Cerebellar nuclear complex (tissue), 1 donor: ENCODE data around the gene PLCD3.
A peak's percentile ranks its signal among the peaks of the same experiment; 100 is the strongest.

Source experiments
- DNase-seq, 2 experiments: peaks; one replicate each; lab custom pipeline; 2025; lab: John Stamatoyannopoulos, UW

Gene PLCD3

DNA sequence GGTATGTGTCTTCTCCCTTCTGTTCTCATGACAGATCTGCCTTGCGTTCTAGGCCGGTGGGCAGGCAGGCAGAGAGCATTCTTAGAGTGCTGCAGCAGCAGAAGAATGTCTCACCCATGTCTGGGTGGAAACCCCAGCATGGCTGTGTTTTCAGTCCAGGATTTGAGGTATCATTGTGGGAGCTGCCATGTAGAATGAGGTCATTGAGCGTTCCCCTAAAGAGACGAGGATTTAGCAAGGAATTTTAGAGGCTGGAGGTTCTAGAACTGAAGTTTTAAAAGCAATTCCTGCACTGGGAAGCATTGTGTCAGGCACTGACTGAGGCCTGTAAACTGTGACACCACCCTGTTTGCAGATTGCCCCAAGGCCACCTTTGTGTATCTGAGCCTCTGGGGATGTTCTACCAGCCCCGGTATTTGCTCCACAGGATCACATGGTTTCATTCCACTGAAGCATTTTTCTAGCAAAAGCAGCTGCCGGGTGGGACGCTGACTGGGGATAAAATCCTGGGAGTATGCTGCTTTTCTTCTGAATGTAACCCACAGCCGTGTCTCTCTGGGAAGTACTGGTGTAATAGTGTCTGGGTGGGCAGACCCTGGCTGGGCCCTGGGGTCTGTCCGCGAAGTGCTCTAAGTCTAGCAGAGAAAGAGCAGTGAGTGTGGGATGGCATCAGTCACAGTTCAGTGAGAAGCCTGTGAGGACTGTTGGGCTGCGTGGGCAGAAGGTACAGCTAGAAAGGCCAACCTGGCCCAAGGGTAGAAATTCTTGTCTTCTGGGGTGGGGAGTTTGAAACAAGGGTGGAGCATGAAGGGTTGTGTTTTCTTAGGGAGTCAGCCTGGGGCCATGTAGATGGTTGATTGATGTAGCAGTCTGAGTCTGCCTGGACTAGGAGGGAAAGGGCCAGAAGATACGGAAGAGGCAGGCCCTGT is 30.2 kb downstream of the PLCD3 start:
- DNase-seq, result no peak

DNA sequence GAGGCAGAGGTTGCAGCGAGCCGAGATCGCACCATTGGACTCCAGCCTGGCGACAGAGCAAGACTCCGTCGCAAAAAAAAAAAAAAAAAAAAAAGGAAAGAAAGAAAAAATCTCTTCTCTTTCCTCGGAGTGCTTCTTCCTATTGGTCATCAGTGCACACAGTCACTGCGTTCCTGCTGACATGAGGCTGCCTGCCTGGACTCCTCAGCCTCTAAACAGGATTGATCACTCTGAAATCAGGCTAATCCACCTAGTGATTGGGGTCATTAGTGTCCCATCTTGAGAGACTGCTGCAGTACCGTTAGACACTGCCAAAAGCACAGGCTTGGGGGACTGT is 30.8 kb downstream of the PLCD3 start:
- DNase-seq, result no peak

DNA sequence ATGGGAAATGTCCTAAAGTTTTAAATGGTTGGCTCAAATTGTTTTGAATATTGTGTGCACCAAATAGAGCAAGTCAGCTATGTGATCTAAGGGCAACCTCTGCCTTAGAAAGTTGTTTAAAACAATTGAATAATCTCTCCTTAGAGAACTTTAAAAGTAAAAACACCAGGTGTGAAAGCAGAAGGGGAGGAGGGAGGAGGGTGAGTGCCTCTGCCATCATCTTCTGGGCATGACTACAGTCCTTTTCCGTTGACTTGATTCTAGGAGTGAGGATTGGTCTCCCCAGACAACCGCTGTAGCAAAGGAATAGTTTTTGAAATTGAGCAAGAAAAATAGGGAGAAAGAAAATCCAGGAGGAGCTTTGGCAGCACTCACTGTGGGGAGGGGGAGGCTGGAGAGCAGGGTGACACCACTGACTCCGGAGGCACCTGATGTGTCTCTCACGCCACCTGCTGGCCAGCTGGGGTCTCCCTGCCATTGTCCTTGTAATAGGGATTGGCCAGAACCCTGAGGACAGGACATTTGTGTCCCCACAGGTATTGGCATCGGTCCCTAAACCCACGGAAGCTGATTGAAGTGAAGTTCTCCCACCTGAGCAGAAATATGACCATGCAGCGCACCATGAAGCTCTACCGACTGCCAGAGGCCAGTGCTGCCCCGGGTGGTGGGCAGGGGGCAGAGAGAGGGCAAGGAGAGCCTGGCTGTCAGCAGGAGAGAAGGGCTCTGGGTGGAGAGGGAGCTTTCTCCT is 33.3 kb downstream of the PLCD3 start:
- peak; percentile 38 to 87 for DNase-seq

DNA sequence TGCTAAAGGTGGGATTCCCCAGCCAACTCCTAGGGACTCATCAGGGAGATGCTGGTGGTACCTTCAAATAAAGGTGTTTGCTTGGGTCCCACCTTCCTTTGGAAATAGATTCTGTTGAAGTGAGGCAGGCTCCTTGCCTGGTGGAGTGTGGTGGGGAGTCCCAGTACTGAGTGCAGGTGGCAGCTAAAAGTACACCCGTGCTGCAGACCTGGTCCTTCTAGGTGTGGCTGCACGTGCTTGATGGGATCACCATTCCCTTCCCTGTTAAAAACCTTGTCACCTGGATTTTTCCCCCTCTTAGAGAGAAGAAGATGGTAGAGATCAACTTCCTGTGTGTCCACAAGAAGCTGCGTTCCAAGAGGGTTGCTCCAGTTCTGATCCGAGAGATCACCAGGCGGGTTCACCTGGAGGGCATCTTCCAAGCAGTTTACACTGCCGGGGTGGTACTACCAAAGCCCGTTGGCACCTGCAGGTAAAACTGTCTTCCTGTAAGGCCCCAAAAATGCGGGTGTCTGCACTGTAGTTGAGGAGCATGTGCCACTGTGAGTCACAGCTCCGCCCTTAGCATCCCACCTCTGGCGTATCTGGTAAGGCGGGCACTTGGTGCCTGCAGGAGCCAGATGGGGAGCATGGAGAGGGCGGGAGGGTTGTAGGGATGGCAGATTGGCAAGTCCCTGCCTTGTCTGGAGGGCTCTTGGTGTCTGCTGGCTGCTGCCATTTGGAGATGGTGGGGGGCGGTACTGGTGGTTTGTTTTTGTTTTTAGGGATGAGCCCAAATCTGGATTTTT is 34.0 kb downstream of the PLCD3 start:
- no peak for DNase-seq

DNA sequence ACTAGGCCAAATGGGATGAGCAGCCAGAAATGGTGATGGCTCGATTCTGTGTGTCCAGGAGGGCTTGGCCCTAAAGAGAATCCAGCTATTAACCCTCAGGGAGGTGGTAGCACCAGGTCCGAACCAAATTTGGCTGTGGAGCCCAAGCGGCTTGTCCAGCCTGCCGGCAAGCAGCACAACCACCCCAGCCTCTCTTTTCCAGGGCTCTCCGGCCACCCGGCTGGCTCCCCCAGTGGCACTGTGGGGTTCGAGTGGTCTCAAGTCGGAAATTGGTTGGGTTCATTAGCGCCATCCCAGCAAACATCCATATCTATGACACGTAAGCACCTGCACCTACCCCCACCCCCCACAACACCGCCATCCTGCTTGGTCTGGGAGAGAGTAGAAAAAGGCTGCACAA is 35.4 kb downstream of the PLCD3 start:
- no peak for DNase-seq

DNA sequence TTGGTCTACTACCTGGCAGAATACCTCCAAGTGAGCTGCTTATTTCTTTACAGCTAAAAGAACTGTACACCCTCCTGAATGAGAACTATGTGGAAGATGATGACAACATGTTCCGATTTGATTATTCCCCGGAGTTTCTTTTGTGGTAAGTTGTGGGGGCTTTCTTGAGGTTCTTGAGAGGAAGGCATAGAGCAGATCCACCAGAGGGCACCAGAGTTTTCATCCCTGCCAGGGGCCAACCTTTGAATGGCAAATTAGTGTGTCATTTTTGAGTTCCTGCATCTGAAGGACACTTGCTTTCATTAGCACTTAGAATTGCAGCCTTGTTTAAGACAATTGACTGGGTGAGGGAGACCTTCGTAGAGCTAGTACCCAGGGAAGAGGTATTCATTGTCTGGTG is 36.2 kb downstream of the PLCD3 start:
- no peak for DNase-seq

DNA sequence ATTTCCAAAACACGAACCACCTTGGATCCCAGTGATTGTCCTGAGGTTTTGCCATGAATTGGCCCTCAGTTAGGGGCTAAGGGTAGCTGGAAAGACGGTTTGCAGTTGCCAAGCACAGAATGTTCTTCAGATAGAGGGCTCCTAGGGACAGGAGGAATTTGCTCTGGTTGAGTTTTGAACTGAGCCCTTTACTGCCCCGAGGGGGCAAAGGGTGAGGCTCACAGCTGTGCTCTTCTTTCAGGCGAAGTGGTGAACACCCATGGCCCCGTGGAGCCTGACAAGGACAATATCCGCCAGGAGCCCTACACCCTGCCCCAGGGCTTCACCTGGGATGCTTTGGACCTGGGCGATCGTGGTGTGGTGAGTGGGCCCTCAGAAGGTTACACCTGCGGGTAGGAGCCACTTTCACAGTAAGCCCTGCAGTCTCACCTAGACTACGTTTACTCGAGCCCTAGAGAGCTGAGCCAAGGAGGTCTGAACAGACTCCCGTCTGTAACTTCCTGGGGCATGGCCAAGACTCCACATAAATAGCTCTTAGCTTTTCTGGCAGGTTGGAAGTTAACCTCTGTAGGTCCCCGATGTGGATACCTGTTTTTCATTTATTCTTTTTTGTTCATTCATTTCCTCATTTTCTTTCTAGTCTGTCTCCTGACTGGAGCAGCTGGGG is 38.7 kb downstream of the PLCD3 start:
- DNase-seq, result no peak

DNA sequence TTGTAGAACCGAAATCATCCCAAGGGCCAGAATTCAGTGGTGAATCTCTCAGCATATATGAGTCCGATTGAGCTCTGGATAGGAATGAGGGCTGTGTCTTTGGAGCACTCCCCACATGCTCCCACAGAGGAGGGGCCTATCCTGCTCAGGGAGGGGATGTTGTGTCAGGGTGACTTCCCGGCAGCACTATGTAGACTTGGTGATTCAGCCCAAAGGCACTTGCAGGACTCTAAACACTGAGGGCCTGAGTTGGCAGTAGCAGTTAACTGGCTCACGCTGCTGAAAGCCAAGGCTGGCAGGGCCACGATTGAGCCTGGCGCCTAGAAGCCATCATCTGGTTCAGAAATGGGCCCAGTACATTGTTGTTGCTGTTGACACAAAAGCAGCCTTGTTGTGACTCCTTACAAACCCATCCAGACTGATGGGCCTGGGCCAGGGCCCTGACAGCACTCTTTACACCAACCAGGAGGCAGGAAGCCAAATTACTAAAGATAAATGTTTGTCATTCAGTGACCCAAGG is 39.3 kb downstream of the PLCD3 start:
- no peak for DNase-seq

DNA sequence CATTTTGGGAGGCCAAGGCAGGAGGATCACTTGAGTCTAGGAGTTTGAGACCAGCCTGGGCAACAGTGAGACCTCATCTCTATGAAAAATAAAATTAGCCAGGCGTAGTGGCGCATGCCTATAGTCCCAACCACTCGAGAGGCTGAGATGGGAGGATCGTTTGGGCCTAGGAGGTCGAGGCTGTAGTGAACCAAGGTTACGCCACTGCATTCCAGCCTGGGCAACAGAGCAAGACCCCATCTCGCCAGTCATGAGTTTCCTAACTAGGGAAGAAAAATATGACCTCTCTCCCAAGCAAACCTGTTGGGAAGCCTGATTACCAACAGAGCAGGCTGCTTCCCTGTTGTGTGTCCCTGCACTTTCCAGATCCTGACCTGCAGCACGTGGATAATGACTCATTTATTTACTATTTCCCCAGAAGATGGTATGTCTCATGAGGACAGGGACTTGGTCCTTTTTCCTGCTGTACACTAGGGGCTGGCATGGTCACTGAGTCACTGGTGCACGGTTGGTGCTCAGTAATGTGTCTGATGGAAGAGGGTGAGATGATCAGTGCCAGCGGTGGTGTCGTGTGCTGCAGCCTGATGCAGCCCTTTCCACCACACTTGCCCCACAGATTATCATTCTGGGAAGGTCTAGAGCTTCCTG is 40.4 kb downstream of the PLCD3 start:
- DNase-seq, result no peak

DNA sequence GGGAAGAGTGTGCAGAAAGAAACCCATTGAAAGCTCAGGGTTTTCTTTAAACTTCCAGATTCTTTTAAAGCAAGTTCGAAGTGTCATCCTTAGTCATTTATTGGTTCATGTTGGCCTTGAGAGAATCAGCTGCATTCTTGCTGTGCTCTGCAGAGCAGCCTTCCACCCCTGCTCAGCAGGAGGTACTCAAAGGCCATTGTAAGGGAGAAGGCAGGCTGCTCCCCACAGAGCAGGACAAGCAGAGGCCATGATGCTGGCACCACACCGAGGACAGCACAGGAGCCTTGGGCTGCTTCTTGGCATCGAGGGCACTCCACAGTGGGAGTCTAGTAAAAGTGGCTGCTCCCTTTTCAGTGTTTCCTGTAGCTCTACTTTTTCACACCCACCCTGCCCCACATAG is 41.6 kb downstream of the PLCD3 start:
- no peak for DNase-seq

DNA sequence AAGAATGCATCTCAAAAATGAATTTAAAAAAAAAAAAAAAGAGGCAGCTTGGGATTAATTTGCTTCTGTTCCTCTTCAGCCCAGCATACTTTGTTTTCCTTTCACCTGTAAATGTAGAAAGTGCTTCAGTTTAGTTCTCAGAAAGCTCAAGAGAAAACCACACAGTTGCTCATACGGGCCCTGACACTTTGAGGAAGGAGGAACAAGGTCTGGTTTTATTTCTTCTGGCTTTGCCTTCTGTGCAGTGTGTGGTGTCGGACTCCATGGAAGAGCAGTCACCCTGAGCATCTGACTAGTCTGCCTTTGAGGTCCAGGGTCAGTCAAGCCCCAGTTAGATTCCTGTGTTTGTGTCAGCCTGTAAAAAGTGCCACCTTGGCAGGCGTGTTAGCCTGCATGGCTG is 43.6 kb downstream of the PLCD3 start:
- DNase-seq, result no peak

DNA sequence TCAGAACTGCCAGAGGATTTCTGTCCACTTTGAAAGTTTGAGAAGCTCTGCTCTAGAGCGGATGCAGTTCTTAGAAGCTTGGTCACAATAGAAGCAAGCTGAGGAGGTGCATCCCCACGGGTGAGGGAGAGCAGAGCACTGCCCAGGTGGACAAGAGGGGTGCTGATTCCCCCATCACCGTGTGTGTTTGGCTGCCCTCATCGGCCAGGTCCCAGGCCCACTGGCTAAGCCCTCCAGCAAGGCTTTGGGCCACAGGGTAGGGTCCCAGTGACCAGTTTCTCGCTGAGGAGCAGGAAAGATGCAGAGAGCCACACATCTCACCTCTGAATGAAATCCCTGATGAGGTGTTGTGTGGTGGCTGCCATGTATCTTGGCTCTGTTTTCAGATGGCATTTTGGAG is 44.3 kb downstream of the PLCD3 start:
- no peak for DNase-seq

DNA sequence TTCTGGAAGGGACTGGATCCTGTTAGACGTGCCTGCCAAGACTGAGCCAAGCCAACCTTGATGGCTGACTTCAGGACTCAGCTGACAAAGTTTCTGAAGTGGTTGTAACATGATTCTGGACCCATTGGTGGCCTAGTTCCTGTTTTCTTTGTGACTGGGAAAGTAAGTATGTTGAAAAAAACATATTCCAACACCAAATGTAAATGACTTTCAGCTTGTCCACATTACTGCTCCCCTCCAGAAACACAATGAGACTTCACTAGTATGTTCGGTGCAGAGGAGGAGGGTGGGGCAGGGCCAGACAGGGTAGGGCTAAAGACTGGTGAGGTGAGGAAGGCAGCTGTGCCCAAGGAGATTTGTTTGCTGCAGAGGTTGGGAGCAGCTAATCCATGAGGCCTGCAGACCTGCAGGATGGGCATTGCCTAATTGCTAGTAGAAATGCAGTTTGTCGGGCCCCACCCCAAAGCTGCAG is 44.8 kb downstream of the PLCD3 start:
- no peak for DNase-seq

DNA sequence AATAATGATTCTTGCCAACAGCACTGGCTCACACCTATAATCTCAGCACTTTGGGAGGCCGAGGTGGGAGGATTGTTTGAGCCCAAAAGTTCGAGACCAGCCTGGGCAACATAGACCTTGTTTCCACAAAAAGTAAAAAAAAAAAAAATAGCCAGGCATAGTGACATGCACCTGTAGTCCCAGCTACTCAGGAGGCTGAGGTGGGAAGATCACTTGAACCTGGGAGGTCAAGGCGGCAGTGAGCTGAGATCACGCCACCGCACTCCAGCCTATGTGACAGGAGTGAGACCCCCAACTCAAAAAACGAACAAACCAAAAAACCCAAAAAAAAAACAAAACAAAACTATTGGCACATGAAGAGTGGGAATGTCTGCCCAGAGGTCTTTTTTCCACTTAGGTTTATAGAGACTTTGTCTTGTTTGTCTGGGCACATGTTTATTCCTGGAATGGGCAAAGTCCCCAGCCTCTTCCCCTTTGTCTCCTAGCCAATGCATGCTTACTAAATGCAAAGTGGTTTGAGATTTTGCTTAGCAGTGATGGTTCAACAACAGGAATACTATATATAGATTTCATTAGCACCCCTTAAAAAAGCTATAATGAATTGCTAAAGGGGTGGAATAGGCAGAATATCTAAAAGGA is 45.3 kb downstream of the PLCD3 start:
- DNase-seq, result no peak

DNA sequence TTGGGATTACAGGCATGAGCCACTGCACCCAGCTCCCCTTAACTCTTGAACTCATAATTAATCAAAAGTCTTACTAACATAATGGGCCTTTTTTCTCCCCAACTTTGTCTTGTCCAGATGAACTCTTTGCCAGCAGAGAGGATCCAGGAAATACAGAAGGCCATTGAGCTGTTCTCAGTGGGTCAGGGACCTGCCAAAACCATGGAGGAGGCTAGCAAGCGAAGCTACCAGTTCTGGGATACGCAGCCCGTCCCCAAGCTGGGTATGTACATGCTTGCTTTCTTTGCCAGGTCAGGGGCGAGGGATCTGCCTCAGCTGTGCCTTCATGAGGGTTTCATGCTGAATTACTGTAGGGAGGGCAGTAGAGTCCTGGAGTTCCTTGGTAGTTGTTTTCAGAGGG is 45.9 kb downstream of the PLCD3 start:
- DNase-seq, result no peak

DNA sequence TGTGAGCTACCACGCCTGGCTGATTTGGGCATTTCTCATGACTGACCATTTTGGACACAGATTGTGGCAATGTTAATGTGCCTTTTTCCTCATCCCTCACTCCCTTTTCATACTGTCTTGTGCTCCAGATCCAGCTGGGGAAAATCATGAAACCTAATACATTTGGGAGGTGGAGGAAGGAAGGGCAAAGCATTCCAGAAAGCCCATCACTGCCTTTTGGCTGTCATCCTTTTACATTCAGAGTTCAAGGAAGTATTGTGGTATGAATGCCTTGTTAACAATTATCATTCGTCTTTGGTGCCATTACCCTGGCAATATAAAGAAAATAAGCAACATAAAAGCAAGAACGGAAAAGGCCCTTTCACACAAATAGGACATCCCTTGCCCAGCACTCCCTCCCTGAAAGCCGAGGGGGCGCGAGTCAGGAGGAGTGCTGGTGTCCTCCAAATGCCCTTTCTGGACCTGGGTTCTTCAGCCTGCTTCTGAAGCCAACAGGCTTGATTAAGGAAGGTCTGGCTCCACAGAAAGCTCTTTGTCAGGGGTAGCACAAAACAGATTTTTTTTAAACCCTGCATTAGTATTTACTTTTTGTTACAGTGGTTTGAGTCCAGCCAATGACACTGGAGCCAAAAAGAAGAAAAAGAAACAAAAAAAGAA is 51.1 kb downstream of the PLCD3 start:
- no peak for DNase-seq

DNA sequence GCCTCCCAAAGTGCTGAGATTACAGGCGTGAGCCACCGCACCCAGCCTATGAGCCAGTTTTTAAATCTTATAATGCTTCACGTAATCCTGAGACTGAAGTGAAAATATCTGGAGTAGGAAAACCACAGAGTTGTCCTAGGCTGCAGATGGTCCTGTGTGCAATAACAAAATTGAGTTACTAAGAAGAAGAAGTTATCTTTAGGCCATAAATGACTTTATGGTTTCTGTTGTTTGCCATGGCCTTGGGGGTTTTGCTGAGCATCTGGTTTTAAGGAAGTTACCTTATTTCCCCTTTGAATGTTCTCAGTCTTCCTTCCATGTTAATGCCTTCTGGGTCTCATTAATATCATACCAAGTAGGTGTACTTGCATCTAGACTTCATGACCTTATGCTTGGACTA is 54.7 kb downstream of the PLCD3 start:
- no peak for DNase-seq

DNA sequence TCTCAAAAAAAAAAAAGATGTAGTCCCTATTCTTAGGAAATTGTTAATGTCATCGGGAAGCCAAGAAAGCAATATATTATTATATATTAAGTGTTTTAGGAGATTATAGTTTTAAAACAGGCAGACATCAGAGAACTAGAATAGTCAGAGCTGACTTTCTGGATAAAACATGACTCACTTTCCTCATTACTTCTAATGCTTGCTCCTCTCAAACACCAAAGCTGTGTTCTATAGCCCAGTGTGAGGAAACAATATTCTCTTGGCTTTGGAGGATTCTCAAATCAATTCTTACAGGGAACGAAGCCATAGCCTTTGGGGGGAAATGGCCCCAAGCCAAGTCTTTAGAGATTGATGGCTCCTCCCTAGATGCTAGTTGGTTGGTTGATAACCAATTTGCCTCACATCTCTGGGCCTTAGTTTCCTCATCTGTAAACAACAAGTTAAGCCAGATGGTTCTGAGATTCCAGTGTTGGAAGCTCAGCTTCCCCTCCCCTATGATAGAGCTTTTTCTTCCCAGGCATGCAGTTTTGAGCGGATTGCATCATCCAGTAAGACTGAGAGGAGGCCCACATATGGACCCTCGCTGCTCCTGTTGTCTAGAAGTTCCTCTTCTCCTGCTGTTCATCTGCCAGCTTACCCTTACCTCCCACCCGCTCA is 58.8 kb downstream of the PLCD3 start:
- no peak for DNase-seq

DNA sequence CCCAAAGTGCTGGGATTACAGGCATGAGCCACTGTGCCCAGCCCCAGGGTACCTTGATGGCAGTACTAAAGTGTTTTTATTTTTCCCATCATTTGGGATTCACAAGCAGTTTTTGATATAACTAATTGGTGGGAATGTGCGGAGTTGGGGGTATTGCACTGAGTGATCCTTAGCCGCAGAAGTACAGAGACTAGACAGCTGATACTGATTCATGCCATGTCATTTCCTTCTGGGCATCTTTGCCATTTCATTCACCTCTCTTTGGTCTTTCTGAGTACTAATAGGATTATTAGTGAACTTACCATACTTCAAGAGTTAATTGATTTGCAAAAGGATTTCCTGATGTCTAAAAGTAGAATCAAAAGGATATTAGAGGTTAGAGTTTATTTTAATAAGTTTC is 61.5 kb downstream of the PLCD3 start:
- DNase-seq, result no peak

DNA sequence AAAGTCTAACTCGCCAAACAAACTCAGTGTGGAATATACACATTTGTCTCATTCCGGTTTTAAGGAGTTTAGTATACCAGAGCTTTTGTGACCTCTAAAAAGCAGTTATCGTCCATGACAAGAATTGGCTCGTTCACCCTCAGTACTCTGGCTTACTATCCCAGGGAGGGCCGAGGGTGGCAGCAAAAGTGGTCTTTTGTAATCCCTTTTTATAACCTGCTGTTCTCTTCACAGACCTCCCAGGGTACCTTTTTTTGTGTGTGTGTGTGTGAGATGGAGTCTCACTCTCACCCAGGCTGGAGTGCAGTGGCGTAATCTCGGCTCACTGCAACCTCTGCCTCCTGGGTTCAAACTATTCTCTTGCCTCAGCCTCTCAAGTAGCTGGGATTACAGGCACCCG is 62.3 kb downstream of the PLCD3 start:
- DNase-seq, result no peak
